A673 (cell line): Measurements from ENCODE around the gene SMAD6. TPM values are rescaled to one million over a fixed set of nuclear protein-coding genes. Genes with fewer than 3 reads are reported as not detected.

Experiments used
- BruUV-seq: library from RNA; stranded (reverse); fragments of 400-500 nt; replicated peaks from 2 replicates; lab custom pipeline; 2021; lab: Mats Ljungman, UMichigan
- CTCF ChIA-PET: fragments of 300-600 bp; sonication (Branson Sonifier 250); formaldehyde crosslinking; loops from one replicate; lab custom pipeline; 2022; ENCODE audit warnings: antibody characterized with exemption; lab: Charles Lee
- POLR2A ChIA-PET: fragments of 300-600 bp; sonication (Branson Sonifier 250); formaldehyde crosslinking; loops from one replicate; lab custom pipeline; 2022; ENCODE audit warnings: antibody characterized with exemption; ENCODE audit not compliant: low non-redundant PET; lab: Charles Lee
- DNase-seq: peaks from one replicate; pipeline ENCODE4 v3.0.0-alpha.2; 2015; ENCODE audit warnings: low spot score
- H3K27ac ChIP-seq: fragments of 200-600 bp; sonication (generic); 2 replicates; pipeline ENCODE4 v1.5.1; 2016; ENCODE audit warnings: mixed run types, low read depth, mild to moderate bottlenecking, mixed read lengths, antibody characterized with exemption, low read length; ENCODE audit not compliant: poor library complexity, severe bottlenecking
- H3K27me3 ChIP-seq: fragments of 200-600 bp; sonication (generic); replicated peaks from 2 replicates; pipeline ENCODE4 v1.6.1; 2017; ENCODE audit warnings: mixed run types, low read depth, mild to moderate bottlenecking, mixed read lengths, antibody characterized with exemption, low read length; ENCODE audit not compliant: insufficient read depth, poor library complexity
- H3K36me3 ChIP-seq: fragments of 200-600 bp; sonication (generic); 2 replicates; pipeline ENCODE4 v1.6.1; 2016; ENCODE audit warnings: mixed run types, mild to moderate bottlenecking, mixed read lengths, antibody characterized with exemption, low read length; ENCODE audit not compliant: insufficient read depth, poor library complexity, severe bottlenecking
- H3K4me1 ChIP-seq: fragments of 200-600 bp; sonication (generic); 2 replicates; pipeline ENCODE4 v1.6.1; 2017; ENCODE audit warnings: mixed run types, mild to moderate bottlenecking, mixed read lengths, antibody characterized with exemption, low read length; ENCODE audit not compliant: insufficient read depth, poor library complexity, severe bottlenecking
- H3K4me3 ChIP-seq: fragments of 200-600 bp; sonication (generic); 2 replicates; pipeline ENCODE4 v1.5.1; 2016; ENCODE audit warnings: low read depth, mixed run types, mild to moderate bottlenecking, mixed read lengths, low read length; ENCODE audit not compliant: poor library complexity, severe bottlenecking
- H3K9me3 ChIP-seq: fragments of 200-600 bp; sonication (generic); 2 replicates; pipeline ENCODE4 v1.6.1; 2016; ENCODE audit warnings: mixed run types, low read depth, mild to moderate bottlenecking, mixed read lengths, antibody characterized with exemption, low read length; ENCODE audit not compliant: poor library complexity, severe bottlenecking
- EZH2 ChIP-seq: fragments of 200-600 bp; sonication (generic); IDR thresholded peaks from 2 replicates; pipeline ENCODE4 v1.6.1; 2017; ENCODE audit warnings: borderline replicate concordance, low read depth, mild to moderate bottlenecking, mixed read lengths, antibody characterized with exemption, low read length; ENCODE audit not compliant: poor library complexity, severe bottlenecking
- intact Hi-C: fragments of 100-400 bp; cut with micrococcal nuclease; formaldehyde crosslinking; loops from one replicate; pipeline ENCODE4 v1.10.0; 2022; ENCODE audit not compliant: unreplicated experiment
- total RNA-seq: library from RNA; stranded (reverse); gene quantifications from 2 replicates; pipeline ENCODE4 v1.2.3, GENCODE V29; 2021
- TF ChIP-seq, protein P1 (sequence below): fragments of 300-800, 200-600 bp; sonication (generic); conservative IDR thresholded peaks from 2 replicates; pipeline ENCODE4 v1.5.1; 2017; ENCODE audit warnings: low read depth, mild to moderate bottlenecking, antibody characterized with exemption, low read length, moderate library complexity, mixed read lengths

The SMAD6 gene
- total RNA-seq, 1 experiment from 2014 or later: 63.9 TPM

DNA sequence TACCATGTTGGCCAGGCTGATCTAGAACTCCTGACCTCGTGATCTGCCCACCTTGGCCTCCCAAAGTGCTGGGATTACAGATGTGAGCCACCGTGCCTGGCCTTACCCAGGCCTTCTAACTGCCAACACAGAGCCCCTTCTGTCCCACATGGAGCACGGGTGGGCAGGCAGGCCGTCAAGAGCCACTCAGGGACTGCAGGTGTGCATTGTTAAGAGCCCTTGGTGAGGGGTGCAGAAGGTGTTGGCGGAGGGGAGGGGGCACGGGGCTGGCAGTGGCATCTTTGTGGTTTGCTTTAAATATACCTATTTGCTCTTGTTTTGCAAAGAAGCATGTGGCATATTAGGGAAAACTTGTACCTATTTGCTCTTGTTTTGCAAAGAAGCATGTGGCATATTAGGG is 37.3 kb downstream of the SMAD6 start:
- H3K27ac ChIP-seq: no peak overlapping the region
- H3K4me3 ChIP-seq: no peak overlapping the region
- POLR2A ChIA-PET: no interaction called here
- TF ChIP-seq EZH2: no peak
- TF ChIP-seq, protein P1, sequence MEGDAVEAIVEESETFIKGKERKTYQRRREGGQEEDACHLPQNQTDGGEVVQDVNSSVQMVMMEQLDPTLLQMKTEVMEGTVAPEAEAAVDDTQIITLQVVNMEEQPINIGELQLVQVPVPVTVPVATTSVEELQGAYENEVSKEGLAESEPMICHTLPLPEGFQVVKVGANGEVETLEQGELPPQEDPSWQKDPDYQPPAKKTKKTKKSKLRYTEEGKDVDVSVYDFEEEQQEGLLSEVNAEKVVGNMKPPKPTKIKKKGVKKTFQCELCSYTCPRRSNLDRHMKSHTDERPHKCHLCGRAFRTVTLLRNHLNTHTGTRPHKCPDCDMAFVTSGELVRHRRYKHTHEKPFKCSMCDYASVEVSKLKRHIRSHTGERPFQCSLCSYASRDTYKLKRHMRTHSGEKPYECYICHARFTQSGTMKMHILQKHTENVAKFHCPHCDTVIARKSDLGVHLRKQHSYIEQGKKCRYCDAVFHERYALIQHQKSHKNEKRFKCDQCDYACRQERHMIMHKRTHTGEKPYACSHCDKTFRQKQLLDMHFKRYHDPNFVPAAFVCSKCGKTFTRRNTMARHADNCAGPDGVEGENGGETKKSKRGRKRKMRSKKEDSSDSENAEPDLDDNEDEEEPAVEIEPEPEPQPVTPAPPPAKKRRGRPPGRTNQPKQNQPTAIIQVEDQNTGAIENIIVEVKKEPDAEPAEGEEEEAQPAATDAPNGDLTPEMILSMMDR: no peak
- intact Hi-C loops: no loop called here
- no peaks in the 10 kb centered on the region for H3K27me3 ChIP-seq
- DNase-seq: no peak
- H3K4me1 ChIP-seq: peaks cover 14% of the 10 kb centered on the region
- H3K36me3 ChIP-seq: peaks cover 9% of the 10 kb centered on the region
- BruUV-seq: no TSS peak
- H3K9me3 ChIP-seq: no peaks in the 10 kb centered on the region
- CTCF ChIA-PET: no interaction called here

DNA sequence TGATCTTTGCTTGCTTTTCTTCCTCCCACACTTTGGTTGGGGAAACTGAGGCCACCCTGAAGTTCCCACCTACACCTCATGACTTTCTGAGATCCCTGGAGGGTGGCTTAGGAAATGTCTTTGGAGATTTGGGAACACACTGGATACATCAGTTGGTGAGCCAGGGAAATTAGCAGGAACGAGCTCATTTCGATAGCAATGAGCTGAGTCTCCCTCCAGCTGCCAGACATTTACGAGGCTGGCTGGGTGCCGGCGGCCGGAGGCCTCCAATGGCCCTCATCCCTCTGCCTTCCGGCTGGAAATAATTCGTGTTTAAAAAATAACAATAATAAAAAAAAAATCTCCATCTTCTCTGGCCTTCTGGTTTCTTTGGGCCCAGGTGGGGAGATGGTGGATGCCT is 38.8 kb downstream of the SMAD6 start:
- no TSS peak for BruUV-seq
- TF ChIP-seq, protein P1: no peak
- TF ChIP-seq EZH2: no peak
- CTCF ChIA-PET: no interaction called here

DNA sequence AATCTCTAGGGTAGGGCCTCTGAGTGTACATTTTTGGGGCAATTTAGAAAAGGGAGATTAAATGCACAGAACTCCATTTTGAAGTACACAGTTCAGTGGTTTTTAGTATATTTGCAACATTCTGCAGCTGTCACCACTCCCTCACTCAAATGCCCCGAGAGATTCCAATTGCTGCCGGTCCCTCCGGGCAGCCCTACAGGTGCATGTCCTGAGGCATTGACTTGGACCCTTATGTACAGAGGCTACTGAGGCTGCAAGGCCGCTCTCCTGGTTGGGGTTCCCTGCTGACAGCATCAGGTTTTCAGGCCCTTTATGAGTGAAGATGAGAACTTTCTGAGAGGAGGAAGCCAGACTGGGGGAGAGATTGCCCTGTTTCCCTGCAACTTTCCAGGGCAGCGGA is 39.6 kb downstream of the SMAD6 start:
- ChIA-PET CTCF (no interaction called here), POLR2A (no interaction called here)
- BruUV-seq: no TSS peak
- no peaks in the 10 kb centered on the region for H3K27me3 ChIP-seq
- H3K9me3 ChIP-seq: no peaks in the 10 kb centered on the region
- no peak overlapping the region for H3K4me3 ChIP-seq
- H3K4me1 ChIP-seq: peaks cover 27% of the 10 kb centered on the region
- H3K36me3 ChIP-seq: peaks cover 9% of the 10 kb centered on the region
- H3K27ac ChIP-seq: no peak overlapping the region
- TF ChIP-seq, protein P1: no peak
- no peak for TF ChIP-seq EZH2
- no peak for DNase-seq
- intact Hi-C loops: no loop called here

More for the DNA sequence above, 38.8 kb downstream of the SMAD6 start:
- no peak for DNase-seq
- Histone ChIP-seq H3K4me1 (peaks cover 19% of the 10 kb centered on the region), H3K4me3 (no peak overlapping the region), H3K27ac (no peak overlapping the region), H3K9me3 (no peaks in the 10 kb centered on the region), H3K36me3 (peaks cover 9% of the 10 kb centered on the region), H3K27me3 (no peaks in the 10 kb centered on the region)
- POLR2A ChIA-PET: no interaction called here
- intact Hi-C loops: no loop called here
